CMK (cell line): ENCODE data around the gene REV1.

Experiments
- DNase-seq: peaks from one replicate; pipeline ENCODE4 v3.0.0-alpha.2; 2010; ENCODE audit warnings: low read depth

The REV1 gene

GRCh38 chr2:99448556-99448955 is 41.3 kb downstream of the REV1 start:
- no peak for DNase-seq

DNA sequence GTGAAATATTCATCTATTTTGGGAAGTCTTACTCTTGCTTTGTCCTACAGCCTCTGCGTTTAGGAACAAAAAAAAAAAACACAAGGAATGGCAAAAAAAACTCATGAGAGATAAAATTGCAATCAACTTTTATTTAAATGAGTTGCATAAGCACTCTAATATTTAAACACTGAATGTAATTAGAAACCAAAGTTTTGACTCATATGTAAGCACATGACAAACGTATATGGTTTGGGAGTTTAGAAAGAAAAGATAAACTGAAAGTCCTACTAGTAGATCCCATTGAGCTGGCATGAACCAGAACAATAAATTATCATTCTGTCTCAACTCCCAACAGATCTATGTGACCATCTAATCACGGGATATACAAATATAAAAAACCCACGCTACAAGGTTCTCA is 44.8 kb downstream of the REV1 start:
- DNase-seq: no peak

- no peak for DNase-seq
Measured at GRCh38 chr2:99444222-99444621, 45.6 kb downstream of the REV1 start.

GRCh38 chr2:99442837-99443236 is 47.0 kb downstream of the REV1 start:
- DNase-seq: no peak

GRCh38 chr2:99439971-99440505 is 49.8 kb downstream of the REV1 start:
- DNase-seq: no peak

DNA sequence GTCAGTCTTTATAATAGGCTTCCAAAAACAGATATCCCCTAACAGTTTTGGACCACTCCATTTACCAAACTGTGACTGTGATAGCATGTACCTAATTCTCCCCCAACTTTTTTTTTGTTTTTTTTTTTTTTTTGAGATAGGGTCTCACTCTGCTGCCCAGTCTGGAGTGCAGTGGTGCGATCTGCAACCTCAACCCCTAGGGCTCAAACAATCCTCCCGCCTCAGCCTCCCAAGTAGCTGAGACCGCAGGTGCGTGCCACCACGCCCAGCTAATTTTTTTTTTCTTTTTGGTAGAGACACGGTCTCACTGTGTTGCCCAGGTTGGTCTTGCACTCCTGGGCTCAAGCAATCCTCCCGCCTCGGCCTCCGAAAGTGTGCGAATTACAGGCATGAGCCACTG is 52.9 kb downstream of the REV1 start:
- DNase-seq: no peak

GRCh38 chr2:99433340-99433739 is 56.5 kb downstream of the REV1 start:
- no peak for DNase-seq

GRCh38 chr2:99431587-99432275 is 58.1 kb downstream of the REV1 start:
- DNase-seq: no peak

DNA sequence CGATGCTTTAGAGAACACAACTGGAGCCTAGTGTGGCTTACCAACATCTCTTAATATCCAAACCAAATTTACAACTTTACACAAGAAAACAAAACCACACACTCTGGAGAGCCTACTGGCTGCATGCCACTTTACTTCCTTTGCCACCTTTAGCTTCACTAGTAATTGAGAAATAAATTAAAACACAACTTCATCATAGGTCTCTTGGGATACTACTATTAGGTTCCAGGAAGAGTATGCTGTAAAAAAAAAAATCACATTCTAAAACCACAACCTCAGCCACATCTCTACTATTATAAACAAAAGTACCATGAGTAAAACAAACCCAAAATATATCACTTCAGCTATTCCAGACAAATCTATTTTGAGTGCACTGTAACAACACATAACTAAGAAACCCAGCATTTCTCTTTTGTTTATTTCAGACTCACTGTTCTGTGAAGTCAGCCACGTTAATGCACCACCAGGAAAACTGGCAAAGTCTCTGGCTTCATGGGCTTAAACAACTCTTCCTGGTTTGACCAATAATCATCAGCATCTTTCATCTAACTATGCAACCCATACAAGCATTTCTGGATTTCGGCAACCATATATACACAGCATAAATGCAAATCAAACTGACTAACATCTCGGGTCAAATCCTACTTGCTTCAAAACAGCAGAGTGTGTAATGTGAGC is 59.1 kb downstream of the REV1 start:
- DNase-seq: no peak

GRCh38 chr2:99425022-99425421 is 64.8 kb downstream of the REV1 start:
- DNase-seq: no peak

- no peak for DNase-seq
Measured at GRCh38 chr2:99424371-99424770, 65.4 kb downstream of the REV1 start.

GRCh38 chr2:99422599-99422998 is 67.2 kb downstream of the REV1 start:
- no peak for DNase-seq

DNA sequence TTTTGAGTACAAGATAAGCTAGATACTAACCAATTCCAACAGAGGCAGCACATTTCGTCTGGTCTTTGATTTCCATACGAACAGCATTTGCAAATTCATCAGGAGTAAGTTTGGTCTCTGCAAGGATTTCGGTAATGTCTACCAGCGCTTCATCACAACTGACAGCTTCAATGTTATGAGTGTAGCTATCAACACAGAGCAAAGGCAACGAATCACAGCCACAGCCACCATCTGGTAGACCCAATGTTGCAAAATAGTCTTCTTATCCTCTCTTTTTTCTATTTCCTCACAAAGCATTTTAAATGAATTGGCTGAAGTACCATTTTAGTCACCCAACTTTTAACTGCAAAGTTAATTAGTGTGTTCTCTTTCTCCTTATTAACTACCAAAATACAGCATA is 68.3 kb downstream of the REV1 start:
- no peak for DNase-seq

- no peak for DNase-seq
Measured at GRCh38 chr2:99420751-99421299, 69.0 kb downstream of the REV1 start.

- DNase-seq: no peak
Measured at GRCh38 chr2:99420031-99420430, 69.8 kb downstream of the REV1 start.

DNA sequence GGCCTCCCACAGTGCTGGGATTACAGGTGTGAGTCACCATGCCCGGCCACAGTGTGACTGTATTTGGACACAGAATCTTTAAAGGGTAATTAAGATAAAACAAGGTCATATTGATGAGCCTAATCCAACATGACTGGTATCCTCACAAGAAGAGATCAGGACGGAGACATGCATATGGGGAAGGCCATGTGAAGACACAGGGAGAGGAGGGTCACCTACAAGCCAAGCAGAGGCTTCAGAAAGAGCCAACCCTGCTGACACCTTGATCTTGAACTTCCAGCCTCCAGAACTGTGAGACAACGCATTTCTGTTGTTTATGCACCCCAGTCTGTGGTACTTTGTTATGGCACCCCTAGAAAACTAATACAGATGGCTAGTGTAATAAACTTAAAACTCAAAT is 72.4 kb downstream of the REV1 start:
- no peak for DNase-seq

GRCh38 chr2:99414566-99414965 is 75.3 kb downstream of the REV1 start:
- no peak for DNase-seq

DNA sequence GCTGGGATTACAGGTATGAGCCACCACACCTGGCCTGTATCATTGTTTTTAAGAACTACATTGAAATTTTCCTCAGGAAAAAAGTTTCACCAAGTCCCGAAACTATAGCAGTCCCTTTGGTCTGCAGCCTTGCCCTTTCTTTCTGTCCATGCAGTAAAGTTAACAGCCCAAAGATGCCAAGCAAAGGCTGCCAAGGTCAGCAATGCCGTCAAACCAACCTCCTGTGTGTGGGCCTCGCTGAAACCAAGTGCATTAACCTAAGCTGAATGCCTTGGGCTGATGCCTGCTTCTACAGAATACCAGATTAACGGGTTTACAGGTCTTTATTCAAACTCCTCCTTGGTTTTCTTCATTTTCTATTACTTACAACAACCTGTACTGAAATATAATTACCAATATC is 79.5 kb downstream of the REV1 start:
- DNase-seq: no peak

- DNase-seq: no peak
Measured at GRCh38 chr2:99406137-99406536, 83.7 kb downstream of the REV1 start.

DNA sequence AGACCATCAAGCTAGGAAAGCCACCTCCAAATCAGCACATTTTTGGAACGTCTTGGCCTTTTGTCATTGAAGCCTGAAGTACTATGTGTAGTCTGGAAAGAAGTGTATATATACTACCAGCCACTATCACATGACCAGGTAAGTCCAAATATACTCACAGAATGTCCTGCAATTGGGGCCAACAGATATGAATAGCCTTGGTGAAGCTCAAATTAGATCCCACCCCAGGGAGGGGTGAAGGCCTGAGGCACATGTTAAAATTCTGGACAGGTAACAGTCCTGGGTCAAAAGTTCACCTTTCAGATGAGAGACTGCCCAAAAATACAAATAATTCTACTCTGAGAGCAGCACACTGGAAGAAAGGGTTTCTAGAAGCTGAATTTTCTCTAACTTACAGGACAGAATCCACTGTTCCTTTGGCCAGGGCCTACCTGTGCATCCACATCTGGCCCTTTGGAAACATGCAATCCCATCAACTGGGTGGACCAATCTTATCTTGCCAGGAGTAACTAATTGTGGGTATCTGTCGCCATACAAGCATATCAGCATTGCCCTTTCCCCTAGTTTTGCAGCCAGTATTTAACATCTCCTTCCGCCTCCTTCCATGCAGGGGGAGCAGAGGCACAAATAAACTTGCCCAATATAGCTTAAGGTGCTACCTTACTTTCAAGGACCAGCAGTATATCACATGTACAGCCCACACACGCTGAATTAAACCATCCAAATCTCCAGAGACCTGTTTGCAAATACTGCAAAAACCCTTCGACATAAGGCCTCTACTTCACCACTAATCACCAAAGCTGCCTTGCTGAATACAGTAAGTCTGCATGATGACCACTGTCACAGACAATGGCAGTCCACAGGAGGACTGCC is 84.8 kb downstream of the REV1 start:
- DNase-seq: no peak

- DNase-seq: peak; percentile 31
Measured at GRCh38 chr2:99404039-99404796, 85.6 kb downstream of the REV1 start.

- DNase-seq: no peak
Measured at GRCh38 chr2:99403524-99403923, 86.3 kb downstream of the REV1 start.
